GM23248 (cell line): ENCODE data around the gene SMIM31.

Experiments
- EZH2 ChIP-seq: fragments of 200-600 bp; sonication (generic); IDR thresholded peaks from 2 replicates; pipeline ENCODE4 v1.6.1; 2018; ENCODE audit warnings: antibody characterized with exemption, mild to moderate bottlenecking; ENCODE audit not compliant: insufficient read depth, poor library complexity, severe bottlenecking
- EZH2phosphoT487 ChIP-seq: fragments of 200-600 bp; sonication (generic); IDR thresholded peaks from 2 replicates; pipeline ENCODE4 v1.6.1; 2018; ENCODE audit warnings: antibody characterized with exemption, moderate library complexity, mild to moderate bottlenecking, low read depth; ENCODE audit not compliant: insufficient read depth

GRCh38 chr4:164748375-164748774 lies 5.6 kb upstream of the SMIM31 start:
- no peak for TF ChIP-seq EZH2
- TF ChIP-seq EZH2phosphoT487 = no peak
